A673 (cell line): ENCODE results near the gene CYP2A7. TPM values are rescaled to one million over a fixed set of nuclear protein-coding genes. Genes with fewer than 3 reads are reported as not detected.
"Not testable (repeated sequence)": the region's sequence is repeated elsewhere in the genome, so short reads cannot be mapped to it uniquely, and the experiment has no call there.

Source experiments
- BruUV-seq: library from RNA; stranded (reverse); fragments of 400-500 nt; replicated peaks from 2 replicates; lab custom pipeline; 2021; lab: Mats Ljungman, UMichigan
- CTCF ChIA-PET: fragments of 300-600 bp; sonication (Branson Sonifier 250); formaldehyde crosslinking; loops from one replicate; lab custom pipeline; 2022; ENCODE audit warnings: antibody characterized with exemption; lab: Charles Lee
- POLR2A ChIA-PET: fragments of 300-600 bp; sonication (Branson Sonifier 250); formaldehyde crosslinking; loops from one replicate; lab custom pipeline; 2022; ENCODE audit warnings: antibody characterized with exemption; ENCODE audit not compliant: low non-redundant PET; lab: Charles Lee
- DNase-seq: peaks from one replicate; pipeline ENCODE4 v3.0.0-alpha.2; 2015; ENCODE audit warnings: low spot score
- H3K27ac ChIP-seq: fragments of 200-600 bp; sonication (generic); 2 replicates; pipeline ENCODE4 v1.5.1; 2016; ENCODE audit warnings: mixed run types, low read depth, mild to moderate bottlenecking, mixed read lengths, antibody characterized with exemption, low read length; ENCODE audit not compliant: poor library complexity, severe bottlenecking
- H3K27me3 ChIP-seq: fragments of 200-600 bp; sonication (generic); replicated peaks from 2 replicates; pipeline ENCODE4 v1.6.1; 2017; ENCODE audit warnings: mixed run types, low read depth, mild to moderate bottlenecking, mixed read lengths, antibody characterized with exemption, low read length; ENCODE audit not compliant: insufficient read depth, poor library complexity
- H3K36me3 ChIP-seq: fragments of 200-600 bp; sonication (generic); 2 replicates; pipeline ENCODE4 v1.6.1; 2016; ENCODE audit warnings: mixed run types, mild to moderate bottlenecking, mixed read lengths, antibody characterized with exemption, low read length; ENCODE audit not compliant: insufficient read depth, poor library complexity, severe bottlenecking
- H3K4me1 ChIP-seq: fragments of 200-600 bp; sonication (generic); 2 replicates; pipeline ENCODE4 v1.6.1; 2017; ENCODE audit warnings: mixed run types, mild to moderate bottlenecking, mixed read lengths, antibody characterized with exemption, low read length; ENCODE audit not compliant: insufficient read depth, poor library complexity, severe bottlenecking
- H3K4me3 ChIP-seq: fragments of 200-600 bp; sonication (generic); 2 replicates; pipeline ENCODE4 v1.5.1; 2016; ENCODE audit warnings: low read depth, mixed run types, mild to moderate bottlenecking, mixed read lengths, low read length; ENCODE audit not compliant: poor library complexity, severe bottlenecking
- H3K9me3 ChIP-seq: fragments of 200-600 bp; sonication (generic); 2 replicates; pipeline ENCODE4 v1.6.1; 2016; ENCODE audit warnings: mixed run types, low read depth, mild to moderate bottlenecking, mixed read lengths, antibody characterized with exemption, low read length; ENCODE audit not compliant: poor library complexity, severe bottlenecking
- EZH2 ChIP-seq: fragments of 200-600 bp; sonication (generic); IDR thresholded peaks from 2 replicates; pipeline ENCODE4 v1.6.1; 2017; ENCODE audit warnings: borderline replicate concordance, low read depth, mild to moderate bottlenecking, mixed read lengths, antibody characterized with exemption, low read length; ENCODE audit not compliant: poor library complexity, severe bottlenecking
- intact Hi-C: fragments of 100-400 bp; cut with micrococcal nuclease; formaldehyde crosslinking; loops from one replicate; pipeline ENCODE4 v1.10.0; 2022; ENCODE audit not compliant: unreplicated experiment
- total RNA-seq: library from RNA; stranded (reverse); gene quantifications from 2 replicates; pipeline ENCODE4 v1.2.3, GENCODE V29; 2021
- TF ChIP-seq, protein P1 (sequence below): fragments of 300-800, 200-600 bp; sonication (generic); conservative IDR thresholded peaks from 2 replicates; pipeline ENCODE4 v1.5.1; 2017; ENCODE audit warnings: low read depth, mild to moderate bottlenecking, antibody characterized with exemption, low read length, moderate library complexity, mixed read lengths

CYP2A7 gene
- total RNA-seq, 1 experiment from 2014 or later, result not detected

DNA sequence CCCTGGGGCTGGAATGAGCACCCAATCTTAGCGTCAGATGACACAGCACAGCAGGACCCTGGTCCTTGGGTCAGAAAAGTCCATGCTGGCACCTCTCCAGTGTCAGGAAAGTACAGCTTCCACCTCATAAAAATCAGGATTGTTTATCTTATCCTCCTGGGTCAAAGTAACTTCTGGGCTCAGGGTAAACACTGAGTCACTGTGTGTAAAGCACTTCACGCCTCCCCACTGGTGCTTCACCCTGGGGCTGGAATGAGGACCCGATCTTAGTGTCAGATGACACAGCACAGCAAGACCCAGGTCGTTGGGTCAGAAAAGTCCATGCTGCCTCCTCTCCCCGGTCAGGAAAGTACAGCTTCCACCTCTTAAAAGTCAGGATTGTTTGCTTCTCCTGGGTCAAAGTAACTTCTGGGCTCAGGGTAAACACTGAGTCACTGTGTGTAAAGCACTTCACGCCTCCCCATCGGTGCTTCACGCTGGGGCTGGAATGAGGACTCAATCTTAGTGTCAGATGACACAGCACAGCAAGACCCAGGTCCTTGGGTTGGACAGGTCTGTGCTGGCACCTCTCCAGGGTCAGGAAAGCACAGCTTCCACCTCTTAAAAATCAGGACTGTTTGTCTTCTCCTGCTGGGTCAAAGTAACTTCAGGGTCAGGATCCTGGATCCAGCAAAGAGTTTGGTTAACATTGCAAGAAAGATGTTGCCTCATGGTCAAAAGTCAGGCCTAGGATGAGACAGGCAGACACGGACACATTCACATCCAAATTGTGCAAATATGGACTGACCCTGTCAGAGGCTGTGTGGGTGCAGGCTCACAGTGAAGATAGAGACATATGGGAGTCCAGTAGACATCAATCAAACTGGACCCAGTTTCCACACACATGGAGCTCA is 39.2 kb upstream of the CYP2A7 start:
- H3K4me1 ChIP-seq, result no peaks in the 10 kb centered on the region
- peaks cover under 1% of the 10 kb centered on the region for H3K27me3 ChIP-seq
- H3K4me3 ChIP-seq, result no peak overlapping the region
- no TSS peak for BruUV-seq
- H3K9me3 ChIP-seq, result no peaks in the 10 kb centered on the region
- H3K27ac ChIP-seq, result no peak overlapping the region
- TF ChIP-seq EZH2, result no peak
- TF ChIP-seq, protein P1, sequence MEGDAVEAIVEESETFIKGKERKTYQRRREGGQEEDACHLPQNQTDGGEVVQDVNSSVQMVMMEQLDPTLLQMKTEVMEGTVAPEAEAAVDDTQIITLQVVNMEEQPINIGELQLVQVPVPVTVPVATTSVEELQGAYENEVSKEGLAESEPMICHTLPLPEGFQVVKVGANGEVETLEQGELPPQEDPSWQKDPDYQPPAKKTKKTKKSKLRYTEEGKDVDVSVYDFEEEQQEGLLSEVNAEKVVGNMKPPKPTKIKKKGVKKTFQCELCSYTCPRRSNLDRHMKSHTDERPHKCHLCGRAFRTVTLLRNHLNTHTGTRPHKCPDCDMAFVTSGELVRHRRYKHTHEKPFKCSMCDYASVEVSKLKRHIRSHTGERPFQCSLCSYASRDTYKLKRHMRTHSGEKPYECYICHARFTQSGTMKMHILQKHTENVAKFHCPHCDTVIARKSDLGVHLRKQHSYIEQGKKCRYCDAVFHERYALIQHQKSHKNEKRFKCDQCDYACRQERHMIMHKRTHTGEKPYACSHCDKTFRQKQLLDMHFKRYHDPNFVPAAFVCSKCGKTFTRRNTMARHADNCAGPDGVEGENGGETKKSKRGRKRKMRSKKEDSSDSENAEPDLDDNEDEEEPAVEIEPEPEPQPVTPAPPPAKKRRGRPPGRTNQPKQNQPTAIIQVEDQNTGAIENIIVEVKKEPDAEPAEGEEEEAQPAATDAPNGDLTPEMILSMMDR, result no peak
- POLR2A ChIA-PET, result interaction anchor here (0.5 kb wide), 1 partner anchor 1232 kb away, joined by 4 read pairs; no protein-coding TSS in a partner anchor
- intact Hi-C loops, result no loop called here
- no peaks in the 10 kb centered on the region for H3K36me3 ChIP-seq
- no peak for DNase-seq
- CTCF ChIA-PET, result no interaction called here

- Histone ChIP-seq H3K36me3 (no peaks in the 10 kb centered on the region), H3K4me1 (no peaks in the 10 kb centered on the region), H3K27me3 (no peaks in the 10 kb centered on the region), H3K27ac (no peak overlapping the region), H3K4me3 (no peak overlapping the region), H3K9me3 (no peaks in the 10 kb centered on the region)
- intact Hi-C loops, result no loop called here
- ChIA-PET CTCF (no interaction called here), POLR2A (no interaction called here)
- no TSS peak for BruUV-seq
- no peak for DNase-seq
- TF ChIP-seq, protein P1, result no peak
- TF ChIP-seq EZH2, result no peak
Measured at GRCh38 chr19:40920300-40921004, 38.4 kb upstream of the CYP2A7 start.

DNA sequence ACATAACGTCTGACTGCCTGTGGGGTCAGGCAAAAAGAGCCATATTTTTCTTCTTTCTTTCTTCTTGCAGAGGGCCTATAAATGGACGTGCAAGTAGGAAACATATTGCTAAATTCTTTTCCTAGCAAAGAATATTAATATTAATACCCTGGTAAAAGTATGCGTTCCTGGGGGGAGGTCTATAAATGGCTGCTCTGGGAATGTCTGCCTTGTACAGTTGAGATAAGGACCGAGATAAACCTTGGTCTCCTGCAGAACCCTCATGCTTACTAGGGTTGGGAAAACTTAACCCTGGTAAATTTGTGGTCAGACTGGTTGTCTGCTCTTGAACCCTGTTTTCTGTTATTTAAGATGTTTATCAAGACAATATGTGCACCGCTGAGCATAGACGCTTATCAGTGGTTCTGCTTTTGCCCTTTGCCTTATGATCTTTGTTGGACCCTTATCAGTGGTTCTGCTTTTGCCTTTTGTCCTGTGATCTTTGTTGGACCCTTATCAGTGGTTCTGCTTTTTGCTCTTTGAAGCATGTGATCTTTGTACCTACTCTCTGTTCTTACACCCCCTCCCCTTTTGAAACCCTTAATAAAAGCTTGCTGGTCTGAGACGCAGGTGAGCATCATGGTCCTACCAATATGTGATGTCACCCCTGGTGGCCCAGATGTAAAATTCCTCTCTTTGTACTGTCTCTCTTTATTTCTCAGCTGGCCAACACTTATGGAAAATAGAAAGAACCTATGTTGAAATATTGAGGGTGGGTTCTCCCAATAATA is 37.7 kb upstream of the CYP2A7 start:
- BruUV-seq, H3K36me3 ChIP-seq, DNase-seq, H3K9me3 ChIP-seq, CTCF ChIA-PET, POLR2A ChIA-PET, intact Hi-C loops, H3K4me1 ChIP-seq, H3K4me3 ChIP-seq, H3K27me3 ChIP-seq, H3K27ac ChIP-seq: not testable (repeated sequence)

- H3K27me3 ChIP-seq, H3K27ac ChIP-seq, H3K4me1 ChIP-seq, intact Hi-C loops, H3K4me3 ChIP-seq, H3K36me3 ChIP-seq, H3K9me3 ChIP-seq, CTCF ChIA-PET, DNase-seq, BruUV-seq, POLR2A ChIA-PET: not testable (repeated sequence)
Measured at GRCh38 chr19:40918303-40918702, 36.3 kb upstream of the CYP2A7 start.
